Large intestine (tissue), 3 donors: ENCODE results near the gene RP9. TPM values are rescaled to one million over a fixed set of nuclear protein-coding genes. Genes with fewer than 3 reads are reported as not detected.
A peak's percentile ranks its signal among the peaks of the same experiment; 100 is the strongest.

ENCODE experiments used
- DNase-seq, 2 donors: peaks; one replicate each; pipeline versions ENCODE4 v3.0.0 to v3.0.0-alpha.2; 2013
- H3K27ac ChIP-seq: one replicate; pipeline ENCODE4 v1.5.1; 2013; ENCODE audit warnings: low read length
- H3K27me3 ChIP-seq: 2 replicates; pipeline ENCODE4 v1.6.1; 2013; ENCODE audit warnings: low read length; ENCODE audit not compliant: control insufficient read depth, insufficient read depth
- H3K36me3 ChIP-seq: 2 replicates; pipeline ENCODE4 v1.6.1; 2013; ENCODE audit warnings: low read length; ENCODE audit not compliant: control insufficient read depth, insufficient read depth
- H3K4me1 ChIP-seq: one replicate; pipeline ENCODE4 v1.6.1; 2013; ENCODE audit warnings: low read length; ENCODE audit not compliant: control insufficient read depth, insufficient read depth
- H3K4me3 ChIP-seq: one replicate; pipeline ENCODE4 v1.5.1; 2013; ENCODE audit warnings: low read length
- H3K9me3 ChIP-seq: one replicate; pipeline ENCODE4 v1.6.1; 2013; ENCODE audit warnings: mild to moderate bottlenecking, low read depth, low read length, moderate library complexity; ENCODE audit not compliant: control insufficient read depth
- WGBS: methylation state at CpG from one replicate; pipeline ENCODE4 v1.1.5; 2013; ENCODE audit warnings: low lambda C conversion rate; ENCODE audit not compliant: insufficient coverage; 5-methylcytosine and 5-hydroxymethylcytosine counted together
- polyA plus RNA-seq: library from polyadenylated mRNA; unstranded; fragments of 120-200 nt; gene quantifications from one replicate; pipeline ENCODE4 v1.2.1, GENCODE V29; 2013

RP9 gene
- polyA plus RNA-seq, 1 donor: 19.3 TPM

DNA sequence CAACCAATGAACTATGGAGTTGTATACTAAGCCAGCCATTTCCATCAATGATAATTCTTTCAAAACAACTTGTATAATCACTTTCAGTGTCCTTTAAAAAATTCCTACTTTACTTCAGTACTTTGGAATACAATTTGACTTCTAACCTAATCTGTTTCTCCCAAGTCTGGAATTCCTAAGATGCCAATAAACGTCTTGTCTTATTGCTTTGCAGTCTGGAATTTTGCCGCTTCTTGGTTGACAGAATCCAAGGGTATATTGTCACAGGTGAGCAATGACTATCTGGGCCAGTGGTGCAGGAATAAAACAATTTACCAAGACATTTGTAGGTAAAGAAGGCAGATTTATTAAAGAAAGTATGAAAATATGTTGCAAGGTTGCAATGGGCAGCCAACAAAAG lies 21.8 kb downstream of the RP9 start:
- Histone ChIP-seq H3K27ac (no peak overlapping the region), H3K4me3 (no peak overlapping the region), H3K4me1 (no peaks in the 10 kb centered on the region), H3K9me3 (peaks cover 4% of the 10 kb centered on the region), H3K27me3 (no peaks in the 10 kb centered on the region), H3K36me3 (no peaks in the 10 kb centered on the region)
- WGBS: no CpG with 5 or more reads among the region's 2 CpGs
- DNase-seq: no peak

DNA sequence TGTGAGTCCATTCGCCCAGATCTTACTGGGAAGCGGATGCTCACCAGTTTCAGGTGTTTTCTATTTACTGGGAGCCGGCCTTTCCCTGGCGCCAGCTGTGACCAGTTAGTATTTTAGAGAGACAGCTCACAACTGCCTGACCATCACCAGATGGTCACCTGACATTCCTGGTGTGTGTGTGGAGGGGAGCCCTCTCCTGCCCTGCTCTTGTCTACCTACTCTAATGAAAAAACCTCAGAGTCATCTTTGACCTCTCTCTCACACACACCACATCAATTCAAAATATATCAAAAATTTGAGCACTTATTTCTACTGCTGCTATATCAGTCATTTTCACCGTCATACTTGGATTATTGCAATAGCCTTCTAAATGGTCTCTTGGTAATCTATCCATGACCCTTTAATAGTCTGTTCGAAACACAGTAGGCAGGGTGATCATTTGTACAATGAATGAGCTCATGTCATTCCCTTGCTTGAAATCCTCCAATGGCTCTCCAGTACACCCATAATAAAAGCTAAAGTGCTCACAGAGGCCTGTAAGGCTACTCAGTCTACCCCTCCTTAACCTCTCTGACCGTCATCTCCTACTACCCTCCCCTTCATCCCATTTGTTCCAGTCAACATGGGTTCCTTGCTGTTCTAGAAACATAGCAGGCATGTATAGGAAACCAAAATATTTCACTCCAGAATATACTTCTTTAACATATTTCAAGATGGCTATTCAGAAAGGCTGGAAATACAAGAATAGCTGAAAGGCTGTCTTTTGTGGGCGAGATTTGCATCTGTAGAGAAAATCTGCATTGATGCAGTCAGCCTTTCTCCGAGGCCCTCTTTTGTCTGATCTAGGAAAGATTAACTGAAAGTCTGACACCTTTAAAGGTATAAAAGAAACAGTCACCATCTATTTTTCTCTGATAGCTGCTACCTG lies 29.2 kb downstream of the RP9 start:
- Histone ChIP-seq H3K4me3 (no peak overlapping the region), H3K27me3 (no peaks in the 10 kb centered on the region), H3K4me1 (no peaks in the 10 kb centered on the region), H3K9me3 (no peaks in the 10 kb centered on the region), H3K27ac (no peak overlapping the region), H3K36me3 (no peaks in the 10 kb centered on the region)
- 80% methylated on average over 2 of the region's 9 CpGs for WGBS
- DNase-seq: no peak

DNA sequence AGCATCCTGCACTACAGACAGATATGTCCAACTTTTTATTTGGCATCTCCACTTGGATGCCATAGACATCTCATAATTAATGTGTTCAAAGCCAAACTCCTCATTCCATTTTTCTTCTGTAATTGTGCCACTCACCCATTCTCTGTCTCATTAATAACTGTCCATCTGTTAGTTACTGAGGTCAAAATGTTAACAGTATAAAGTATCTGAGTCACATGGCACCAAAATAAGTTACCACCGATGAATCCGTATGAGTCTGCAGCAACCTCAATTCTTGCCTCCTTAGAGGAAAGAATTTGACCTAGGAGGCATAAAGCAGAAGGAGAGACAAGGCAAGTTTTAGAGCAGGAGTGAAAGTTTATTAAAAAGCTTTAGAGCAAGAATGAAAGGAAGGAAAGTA lies 30.1 kb downstream of the RP9 start:
- Histone ChIP-seq H3K27ac (no peak overlapping the region), H3K4me3 (no peak overlapping the region), H3K9me3 (no peaks in the 10 kb centered on the region), H3K36me3 (no peaks in the 10 kb centered on the region), H3K4me1 (no peaks in the 10 kb centered on the region), H3K27me3 (no peaks in the 10 kb centered on the region)
- DNase-seq: no peak
- WGBS: no CpG with 5 or more reads among the region's 2 CpGs

DNA sequence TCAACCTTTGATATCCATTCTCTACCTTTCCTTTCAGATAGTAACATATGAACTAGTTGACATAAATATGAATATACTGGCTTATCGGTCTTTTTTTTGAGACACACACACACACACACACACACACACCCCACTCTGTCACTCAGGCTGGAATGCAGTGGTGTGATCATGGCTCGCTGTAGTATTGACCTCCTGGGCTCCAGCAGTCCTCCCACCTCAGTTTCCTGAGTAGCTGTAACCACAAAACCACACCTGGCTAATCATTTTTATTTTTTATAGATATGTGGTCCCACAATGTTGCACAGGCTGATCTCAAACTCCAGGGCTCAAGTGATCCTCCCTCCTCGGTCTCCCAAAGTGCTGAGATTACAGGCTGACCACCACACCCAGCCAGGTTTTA lies 32.5 kb downstream of the RP9 start:
- Histone ChIP-seq H3K4me3 (no peak overlapping the region), H3K9me3 (no peaks in the 10 kb centered on the region), H3K27me3 (no peaks in the 10 kb centered on the region), H3K27ac (no peak overlapping the region), H3K36me3 (no peaks in the 10 kb centered on the region), H3K4me1 (no peaks in the 10 kb centered on the region)
- no CpG with 5 or more reads among the region's 3 CpGs for WGBS
- DNase-seq: no peak

DNA sequence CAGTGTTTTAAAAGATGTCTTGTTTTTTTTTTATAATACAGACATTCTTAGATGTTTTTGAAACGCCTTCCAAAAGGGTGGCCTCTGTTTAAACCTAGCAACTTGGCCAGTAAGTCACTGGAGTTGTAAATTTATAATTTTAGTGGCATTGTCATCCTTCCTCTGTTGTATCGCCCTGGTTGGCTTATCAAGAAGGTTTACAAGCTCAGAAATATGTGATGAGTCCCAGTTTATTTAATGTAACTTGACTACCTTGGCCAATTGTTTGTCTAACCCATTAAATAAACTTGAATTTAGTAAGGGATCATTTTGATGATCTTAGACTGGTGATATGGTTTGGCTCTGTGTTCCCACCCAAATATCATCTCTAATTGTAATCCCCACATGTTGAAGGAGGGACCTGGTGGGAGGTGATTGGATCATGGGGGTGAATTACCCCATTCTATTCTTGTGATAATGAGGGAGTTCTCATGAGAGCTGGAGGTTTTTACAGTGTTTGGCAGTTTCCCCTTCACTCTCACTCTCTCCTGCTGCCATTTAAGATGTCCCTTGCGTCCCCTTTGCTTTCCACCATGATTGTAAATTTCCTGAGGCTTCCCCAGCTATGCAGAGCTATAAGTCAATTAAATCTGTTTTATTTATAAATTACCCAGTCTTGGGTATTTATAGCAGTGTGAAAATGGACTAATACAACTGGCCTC lies 33.2 kb downstream of the RP9 start:
- Histone ChIP-seq H3K4me3 (no peak overlapping the region), H3K9me3 (no peaks in the 10 kb centered on the region), H3K27ac (no peak overlapping the region), H3K4me1 (no peaks in the 10 kb centered on the region), H3K27me3 (no peaks in the 10 kb centered on the region), H3K36me3 (no peaks in the 10 kb centered on the region)
- 100% methylated on average over 1 of the region's 3 CpGs for WGBS
- no peak for DNase-seq

DNA sequence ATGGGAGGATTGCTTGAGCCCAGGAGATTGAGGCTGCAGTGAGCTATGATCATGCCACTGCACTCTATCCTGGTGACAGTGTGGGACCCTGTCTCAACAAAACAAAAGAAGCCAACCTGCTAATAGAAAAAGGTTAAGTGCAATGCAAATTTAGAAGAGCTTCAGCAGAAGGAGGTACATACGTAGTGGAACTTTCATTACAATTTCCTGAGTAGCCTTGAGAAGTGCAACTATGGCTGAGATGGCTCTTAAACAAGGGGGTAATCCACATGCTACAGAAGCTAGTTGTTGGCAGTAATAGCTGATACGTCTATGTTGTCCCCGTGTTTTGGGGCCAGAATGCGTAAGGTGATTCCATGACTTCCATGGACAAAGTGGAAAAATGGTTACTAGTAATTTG lies 36.0 kb downstream of the RP9 start:
- WGBS: no CpG with 5 or more reads among the region's 4 CpGs

DNA sequence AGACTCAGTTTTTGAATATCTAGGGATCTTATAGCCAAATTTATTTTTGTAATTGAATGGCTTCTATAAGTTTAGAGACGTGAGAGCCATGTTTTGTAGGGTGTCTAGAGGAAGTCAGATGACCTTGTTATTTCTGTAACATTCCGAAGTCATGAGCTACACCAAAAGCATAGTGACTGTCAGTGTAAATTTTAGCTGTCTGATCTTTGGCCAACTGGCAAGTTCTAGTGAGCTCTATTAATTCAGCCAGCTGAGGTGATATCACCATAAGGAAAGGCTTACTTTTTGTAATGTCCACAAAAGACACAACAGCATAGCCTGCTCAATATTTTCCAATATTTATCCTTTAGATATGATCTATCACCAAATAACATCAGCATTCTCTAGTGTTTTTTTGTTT lies 36.7 kb downstream of the RP9 start:
- no peak overlapping the region for H3K27ac ChIP-seq
- H3K4me3 ChIP-seq: no peak overlapping the region
- peak in 1 of 2 donors; percentile 18 for DNase-seq
- no peaks in the 10 kb centered on the region for H3K27me3 ChIP-seq
- no peaks in the 10 kb centered on the region for H3K36me3 ChIP-seq
- no CpG with 5 or more reads among the region's 2 CpGs for WGBS
- H3K4me1 ChIP-seq: no peaks in the 10 kb centered on the region
- H3K9me3 ChIP-seq: peaks cover 8% of the 10 kb centered on the region

More for the DNA sequence above, 36.0 kb downstream of the RP9 start:
- Histone ChIP-seq H3K4me3 (no peak overlapping the region), H3K27ac (no peak overlapping the region), H3K9me3 (peaks cover 8% of the 10 kb centered on the region), H3K27me3 (no peaks in the 10 kb centered on the region), H3K36me3 (no peaks in the 10 kb centered on the region), H3K4me1 (no peaks in the 10 kb centered on the region)
- DNase-seq: no peak

DNA sequence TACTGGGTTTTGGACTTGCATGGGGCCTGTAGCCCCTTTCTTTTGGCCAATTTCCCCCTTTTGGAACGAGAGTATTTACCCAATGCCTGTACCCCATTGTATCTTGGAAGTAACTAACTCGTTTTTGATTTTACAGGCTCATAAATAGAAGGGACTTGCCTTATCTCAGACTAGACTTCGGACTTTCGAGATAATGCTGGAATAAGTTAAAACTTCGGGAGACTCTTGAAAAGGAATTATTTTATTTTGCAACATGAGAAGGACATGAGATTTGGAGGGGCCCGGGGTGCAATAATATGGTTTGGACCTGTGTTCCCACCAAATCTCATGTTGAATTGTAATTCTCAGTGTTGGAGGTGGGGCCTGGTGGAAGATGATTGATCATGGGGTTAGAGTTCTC lies 38.4 kb downstream of the RP9 start:
- peaks cover 16% of the 10 kb centered on the region for H3K9me3 ChIP-seq
- DNase-seq: peak; percentile 35 to 73
- no peaks in the 10 kb centered on the region for H3K27me3 ChIP-seq
- H3K4me1 ChIP-seq: no peaks in the 10 kb centered on the region
- WGBS: no CpG with 5 or more reads among the region's 6 CpGs
- no peaks in the 10 kb centered on the region for H3K36me3 ChIP-seq
- no peak overlapping the region for H3K27ac ChIP-seq
- no peak overlapping the region for H3K4me3 ChIP-seq

DNA sequence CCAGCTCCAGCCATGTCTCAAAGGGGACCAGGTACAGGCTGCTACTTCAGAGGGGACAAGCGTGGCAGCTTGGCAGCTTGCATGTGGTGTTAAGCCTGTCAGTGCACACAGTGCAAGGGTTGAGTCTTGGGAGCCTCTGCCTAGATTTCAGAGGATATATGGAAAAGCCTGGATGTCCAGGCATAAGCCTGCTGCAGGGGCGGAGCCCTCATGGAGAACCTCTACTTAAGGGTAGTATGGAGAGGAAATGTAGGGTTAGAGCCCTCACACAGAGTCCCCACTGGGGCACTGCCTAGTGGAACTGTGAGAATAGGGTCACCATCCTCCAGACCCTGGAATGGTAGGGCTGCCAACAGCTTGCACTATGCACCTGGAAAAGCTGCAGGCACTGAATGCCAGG lies 38.9 kb downstream of the RP9 start:
- H3K27ac ChIP-seq: no peak overlapping the region
- WGBS: no CpG with 5 or more reads among the region's 2 CpGs
- peaks cover 18% of the 10 kb centered on the region for H3K9me3 ChIP-seq
- no peaks in the 10 kb centered on the region for H3K4me1 ChIP-seq
- H3K27me3 ChIP-seq: no peaks in the 10 kb centered on the region
- no peaks in the 10 kb centered on the region for H3K36me3 ChIP-seq
- peak in 1 of 2 donors; percentile 21 for DNase-seq
- no peak overlapping the region for H3K4me3 ChIP-seq

DNA sequence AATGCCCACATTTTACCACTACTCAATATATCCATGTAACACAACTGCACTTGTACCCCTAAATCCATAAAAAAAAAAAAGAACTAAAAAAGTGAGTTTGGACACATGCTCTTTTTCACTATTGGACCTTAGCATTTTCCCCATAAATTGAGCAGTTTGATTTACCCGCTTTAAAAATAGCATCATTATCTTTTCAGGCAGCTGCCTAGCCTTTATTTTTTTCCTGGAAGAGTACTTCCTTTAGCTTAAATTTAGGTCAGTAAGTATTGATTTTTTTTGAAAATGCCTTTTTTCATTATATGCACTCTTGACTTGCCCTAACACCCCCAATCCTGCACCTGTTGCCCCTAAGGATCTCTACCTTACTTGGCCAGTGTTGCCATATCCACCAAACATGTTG lies 41.3 kb downstream of the RP9 start:
- Histone ChIP-seq H3K9me3 (peaks cover 18% of the 10 kb centered on the region), H3K4me3 (no peak overlapping the region)
- 86% methylated on average over 1 of the region's 1 CpG for WGBS

More for the DNA sequence above, 41.3 kb downstream of the RP9 start:
- DNase-seq: no peak
- H3K27me3 ChIP-seq: no peaks in the 10 kb centered on the region
- H3K4me1 ChIP-seq: no peaks in the 10 kb centered on the region
- no peak overlapping the region for H3K27ac ChIP-seq
- no peaks in the 10 kb centered on the region for H3K36me3 ChIP-seq
